HepG2 (cell line): Measurements from ENCODE around the gene UBE3B. TPM values are rescaled to one million over a fixed set of nuclear protein-coding genes. Genes with fewer than 3 reads are reported as not detected.

Experiments used
- ATAC-seq: fragments of 200-7000 bp; cut with Tn5 transposase; 3 replicates; pipeline ENCODE4 v1.9.1; 2020; ENCODE audit warnings: mild to moderate bottlenecking, moderate library complexity
- BruUV-seq: library from RNA; stranded (reverse); fragments of 400-500 nt; replicated peaks from 2 replicates; lab custom pipeline; 2021; lab: Mats Ljungman, UMichigan
- CTCF ChIA-PET: fragments of 300-600 bp; formaldehyde crosslinking; extraction: SDS; loops from one replicate; lab custom pipeline; 2021; ENCODE audit warnings: low total read pairs, inconsistent platforms, low intra/inter-chr PET ratio; lab: Yijun Ruan, JAX
- POLR2A ChIA-PET: fragments of 350-600 bp; sonication (Branson Sonifier 250); formaldehyde crosslinking; loops from one replicate; lab custom pipeline; 2020; ENCODE audit warnings: antibody characterized with exemption, inconsistent platforms; lab: Yijun Ruan, JAX
- DNase-seq: peaks from one replicate; pipeline ENCODE4 v3.0.0-alpha.2; 2015; ENCODE audit warnings: low spot score
- FAIRE-seq: peaks from 3 replicates; lab custom pipeline; 2011; peaks lifted over from hg19 to GRCh38; lab: Jason Lieb, UNC
- H2AFZ ChIP-seq: one replicate; pipeline ENCODE4 v1.6.1; 2011; ENCODE audit warnings: low read length, inconsistent platforms
- H3K27ac ChIP-seq: fragments of 300-600 bp; 3 replicates; pipeline ENCODE4 v1.8.0; 2011; ENCODE audit warnings: mixed run types, mild to moderate bottlenecking, mixed read lengths, low read length, inconsistent platforms; ENCODE audit not compliant: insufficient read depth; ENCODE audit errors: extremely low read length
- H3K27me3 ChIP-seq, 2 experiments: fragments of 200-600 bp in 1 of 2; 2 replicates in 1 of 2; 3 replicates in 1 of 2; pipeline versions ENCODE4 v1.6.0 to v1.8.0; 2011; ENCODE audit warnings: low read length in 2 of 2, mild to moderate bottlenecking in 2 of 2, moderate library complexity in 2 of 2, inconsistent platforms in 1 of 2; ENCODE audit not compliant: insufficient read depth in 2 of 2, control insufficient read depth in 1 of 2
- H3K36me3 ChIP-seq, 2 experiments: fragments of 200-600 bp in 1 of 2; replicated peaks in 1 of 2; 2 replicates in 1 of 2; 3 replicates in 1 of 2; pipeline versions ENCODE4 v1.5.1 to v1.8.0; 2011; ENCODE audit warnings: low read length in 2 of 2, inconsistent platforms in 1 of 2; ENCODE audit not compliant: insufficient read depth in 2 of 2, control insufficient read depth in 1 of 2
- H3K4me1 ChIP-seq: 2 replicates; pipeline ENCODE4 v1.5.1; 2012; ENCODE audit warnings: low read length, inconsistent platforms; ENCODE audit not compliant: insufficient read depth
- H3K4me2 ChIP-seq: 2 replicates; pipeline ENCODE4 v1.6.0; 2011; ENCODE audit warnings: low read depth, low read length, inconsistent platforms
- H3K4me3 ChIP-seq, 3 experiments: fragments of 200-600 bp in 1 of 3; sonication (generic), shearing (Covaris generic) in 1 of 3; replicated peaks in 1 of 3; 2 replicates each; pipeline ENCODE4 v1.5.1; 2011 to 2016; ENCODE audit warnings: low read length in 3 of 3, inconsistent platforms in 2 of 3, low read depth in 2 of 3, mild to moderate bottlenecking in 2 of 3, control low read depth in 1 of 3, mixed read lengths in 1 of 3; ENCODE audit not compliant: insufficient read depth in 1 of 3
- H3K79me2 ChIP-seq: one replicate; pipeline ENCODE4 v1.6.1; 2011; ENCODE audit warnings: low read length, inconsistent platforms; ENCODE audit not compliant: insufficient read depth
- H3K9ac ChIP-seq: 2 replicates; pipeline ENCODE4 v1.6.0; 2011; ENCODE audit warnings: mild to moderate bottlenecking, low read depth, low read length, inconsistent platforms; ENCODE audit not compliant: insufficient read depth
- H3K9me3 ChIP-seq: 2 replicates; pipeline ENCODE4 v1.5.1; 2012; ENCODE audit warnings: mild to moderate bottlenecking, low read length
- H4K20me1 ChIP-seq: 2 replicates; pipeline ENCODE4 v1.6.0; 2011; ENCODE audit warnings: inconsistent platforms, mild to moderate bottlenecking, low read length, moderate library complexity; ENCODE audit not compliant: insufficient read depth
- MIER3 ChIP-seq: IDR thresholded peaks from 2 replicates; pipeline ENCODE4 v1.6.1; 2016; ENCODE audit warnings: missing compliant biosample characterization, borderline replicate concordance
- ZNF354B ChIP-seq: sonication (generic); formaldehyde crosslinking; IDR thresholded peaks from 2 replicates; pipeline ENCODE4 v1.8.0; 2022; ENCODE audit warnings: mild to moderate bottlenecking, missing genetic modification reagents
- ZNF558 ChIP-seq: sonication (generic); formaldehyde crosslinking; IDR thresholded peaks from 2 replicates; pipeline ENCODE4 v1.9.0; 2022; ENCODE audit warnings: mild to moderate bottlenecking, missing genetic modification reagents, borderline replicate concordance
- ZNF615 ChIP-seq: sonication (generic); formaldehyde crosslinking; IDR thresholded peaks from 2 replicates; pipeline ENCODE4 v1.5.0; 2020; ENCODE audit warnings: mild to moderate bottlenecking, missing genetic modification reagents, borderline replicate concordance
- ZNF672 ChIP-seq: sonication (generic); formaldehyde crosslinking; IDR thresholded peaks from 2 replicates; pipeline ENCODE4 v1.8.1; 2022; ENCODE audit warnings: missing genetic modification reagents
- ZNF768 ChIP-seq: sonication (generic); formaldehyde crosslinking; IDR thresholded peaks from 2 replicates; pipeline ENCODE4 v1.4.0; 2020; ENCODE audit warnings: missing genetic modification reagents
- ZNF782 ChIP-seq: sonication (generic); formaldehyde crosslinking; IDR thresholded peaks from 2 replicates; pipeline ENCODE4 v1.4.0; 2020; ENCODE audit warnings: missing genetic modification reagents, mild to moderate bottlenecking, borderline replicate concordance
- WGBS: methylation state at CpG from one replicate; pipeline ENCODE4 v1.1.6; 2017; ENCODE audit warnings: low lambda C conversion rate; 5-methylcytosine and 5-hydroxymethylcytosine counted together
- in situ Hi-C: cut with HindIII; loops from 2 replicates; pipeline ENCODE4 v1.10.0; 2017; ENCODE audit warnings: low pct_unique_long_range_greater_than_20kb; ENCODE audit not compliant: extremely low pct_ligation_motif_present
- intact Hi-C: fragments of 100-400 bp; cut with micrococcal nuclease; formaldehyde crosslinking; loops from one replicate; pipeline ENCODE4 v1.10.0; 2022; ENCODE audit not compliant: unreplicated experiment
- polyA plus RNA-seq, 8 experiments: library from polyadenylated mRNA; depleted of rRNA in 3 of 8; stranded (reverse) in 7 of 8; unstranded in 1 of 8; fragments of >200 nt; fragmentation: Illumina TruSeq in 4 of 8; extraction: Trizol in 4 of 8; gene quantifications; 2 replicates each; pipeline versions ENCODE4 v1.2.1 to v1.2.3, GENCODE V29; 2011 to 2016; ENCODE audit warnings: low read depth in 4 of 8, missing spikeins in 1 of 8, mixed read lengths in 1 of 8; ENCODE audit not compliant: insufficient read depth in 1 of 8
- total RNA-seq, 5 experiments: library from RNA; depleted of rRNA; stranded (reverse); fragments of >200 nt; fragmentation: Illumina TruSeq; extraction: Trizol; gene quantifications; 2 replicates each; pipeline ENCODE4 v1.2.3, GENCODE V29; 2016; ENCODE audit warnings: low read depth in 1 of 5

Gene UBE3B
- total and polyA plus RNA-seq, 2 of the 13 experiments (the other 11 are each of a cell fraction or from before 2014, with no cell fraction given): 22.7 to 25.3 TPM

- peaks cover 45% of the 10 kb centered on the region for H3K4me1 ChIP-seq
- 1% methylated on average over 8 of the region's 9 CpGs for WGBS
- H3K36me3 ChIP-seq: peaks cover 3 to 6% of the 10 kb centered on the region in 2 experiments; a peak in 2 of 5 replicates
- ATAC-seq: no peak; the same call in 2 of the 3 replicates
- peak overlapping the region; percentile 97 for H3K4me2 ChIP-seq
- H3K79me2 ChIP-seq: peaks cover 55% of the 10 kb centered on the region
- BruUV-seq: TSS peak; percentile 79
- peak overlapping the region; percentile 94 for H3K27ac ChIP-seq
- FAIRE-seq: no peak
- TF ChIP-seq ZNF768 (CRISPR knock-in tag) (peak; percentile 84; the same call in 1 of the 2 replicates), MIER3 (CRISPR knock-in tag) (no peak), ZNF615 (0 out of 2 replicates have a peak, but pooled peaks have one; percentile 8)
- TF ChIP-seq, all 625 proteins: peak for 2
- no peak for DNase-seq
- CTCF ChIA-PET: no interaction called here
- H3K4me3 ChIP-seq: peak overlapping the region; percentile 95 to 98 (median 95)
- no peaks in the 10 kb centered on the region for H3K9me3 ChIP-seq
- POLR2A ChIA-PET: interaction anchor here (1.0 to 1.9 kb wide), 3 partner anchors 16 to 46 kb away, joined by 3 to 18 read pairs (median 16); no protein-coding TSS in a partner anchor
- peak overlapping the region; percentile 96 for H3K9ac ChIP-seq
- no peaks in the 10 kb centered on the region; a peak in 1 of 5 replicates for H3K27me3 ChIP-seq
- in situ Hi-C loops (no loop called here), intact Hi-C loops (loop anchor here (2.0 kb wide), 2 partner anchors 17 to 45 kb away; no protein-coding TSS in a partner anchor)
- peak overlapping the region; percentile 84 for H2AFZ ChIP-seq
- H4K20me1 ChIP-seq: no peaks in the 10 kb centered on the region
Observed at GRCh38 chr12:109477963-109478315, 505 bp downstream of the UBE3B start.

GRCh38 chr12:109479761-109480160, 2.3 kb downstream of the UBE3B start:
- in situ Hi-C loops (no loop called here), intact Hi-C loops (no loop called here)
- no peak overlapping the region for H3K27ac ChIP-seq
- DNase-seq (no peak), ATAC-seq (no peak), FAIRE-seq (no peak)
- H3K9ac ChIP-seq: no peak overlapping the region
- H3K36me3 ChIP-seq: peaks cover 2 to 15% of the 10 kb centered on the region in 2 experiments; a peak in 3 of 5 replicates
- POLR2A ChIA-PET: interaction anchor here (1.5 kb wide), 1 partner anchor 15 kb away, joined by 3 read pairs; no protein-coding TSS in a partner anchor
- H3K4me3 ChIP-seq: no peak overlapping the region
- no peaks in the 10 kb centered on the region for H3K9me3 ChIP-seq
- peaks cover 43% of the 10 kb centered on the region for H3K4me1 ChIP-seq
- TF ChIP-seq ZNF354B (CRISPR knock-in tag): no peak
- TF ChIP-seq ZNF558 (CRISPR knock-in tag): no peak
- no peak for TF ChIP-seq ZNF782 (CRISPR knock-in tag)
- no peak for TF ChIP-seq ZNF672
- CTCF ChIA-PET: no interaction called here
- no peak overlapping the region for H2AFZ ChIP-seq
- no peak overlapping the region for H3K4me2 ChIP-seq
- 95% methylated on average over 1 of the region's 1 CpG for WGBS
- peaks cover 38% of the 10 kb centered on the region for H3K79me2 ChIP-seq
- no peaks in the 10 kb centered on the region for H4K20me1 ChIP-seq
- BruUV-seq: no TSS peak
- H3K27me3 ChIP-seq: no peaks in the 10 kb centered on the region; a peak in 1 of 5 replicates
